Esophagus squamous epithelium (tissue), 4 donors: ENCODE results near the gene SNCB.

ENCODE experiments used
- CTCF ChIP-seq, 6 experiments: fragments of 450-650 bp in 4 of 6; fragments of 200-600 bp in 2 of 6; sonication (generic) in 2 of 6; IDR thresholded peaks; one replicate each; pipeline ENCODE4 v1.5.1; 2016 to 2019; ENCODE audit warnings: antibody characterized with exemption in 6 of 6, mild to moderate bottlenecking in 4 of 6, moderate library complexity in 4 of 6
- POLR2A ChIP-seq, 4 donors: fragments of 450-650 bp; IDR thresholded peaks; one replicate each; pipeline ENCODE4 v1.6.1; 2017; ENCODE audit warnings: antibody characterized with exemption in 4 of 4, mild to moderate bottlenecking in 4 of 4, moderate library complexity in 3 of 4

GRCh38 chr5:176664479-176664878 lies 34.1 kb upstream of the SNCB start:
- no peak for TF ChIP-seq POLR2A (IDR thresholded peaks at IDR 0.05)
- no peak for TF ChIP-seq CTCF (IDR thresholded peaks at IDR 0.05)
